ENCODE results near the gene GAB1. TPM values are rescaled to one million over a fixed set of nuclear protein-coding genes. Genes with fewer than 3 reads are reported as not detected.

The GAB1 gene
- total RNA-seq, 1 experiment from 2014 or later = 3.8 TPM

DNA sequence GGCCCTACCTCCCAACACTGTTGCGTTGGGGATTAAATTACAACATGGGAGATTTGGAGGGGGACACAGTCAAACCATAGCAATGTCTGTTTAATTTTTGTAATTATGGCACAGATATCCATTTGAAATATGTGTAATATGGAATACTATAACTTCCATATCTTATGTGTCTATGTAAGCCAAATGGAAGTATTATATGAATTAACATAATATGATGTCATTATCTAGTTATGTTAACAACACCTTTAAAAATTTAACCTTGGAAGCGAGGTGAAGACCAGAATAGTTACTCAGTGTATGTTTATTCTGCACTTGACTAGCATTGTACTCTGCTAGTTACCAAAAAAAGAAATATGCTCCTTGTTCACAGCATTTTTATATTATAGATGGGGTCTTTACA, 181.1 kb downstream of the GAB1 start:
- no TSS peak for BruUV-seq (replicated peaks)

More for the DNA sequence above, 181.1 kb downstream of the GAB1 start:
- no peak overlapping the region for H3K4me2 ChIP-seq (ENCODE audit: low read length)
- no peaks in the 10 kb centered on the region for H3K9me2 ChIP-seq (ENCODE audit: insufficient read depth)
- H3K27me3 ChIP-seq (ENCODE audit: insufficient read depth, low read length) = no peaks in the 10 kb centered on the region
- ATAC-seq (no peak), DNase-seq (ENCODE audit: low read depth, low spot score) (no peak)
- no peak overlapping the region for H3K27ac ChIP-seq (ENCODE audit: low read depth, low read length)
- H3K4me3 ChIP-seq (replicated peaks in 1 of 2; ENCODE audit: low read depth in 1 of 2, low read length in 2 of 2) = no peak overlapping the region
- H3K36me3 ChIP-seq (ENCODE audit: control insufficient read depth in 1 of 2, insufficient read depth in 2 of 2, low read length in 2 of 2) = peaks cover 40 to 46% of the 10 kb centered on the region in 2 experiments
- H2AFZ ChIP-seq (ENCODE audit: low read depth, low read length, poor library complexity, severe bottlenecking) = no peak overlapping the region
- peaks cover 18% of the 10 kb centered on the region; the same call in 1 of the 2 replicates for H4K20me1 ChIP-seq (ENCODE audit: insufficient read depth)
- H3K79me2 ChIP-seq (ENCODE audit: insufficient read depth, low read length) = peaks cover 92% of the 10 kb centered on the region
- peaks cover 3 to 9% of the 10 kb centered on the region in 2 experiments; a peak in 3 of 4 replicates for H3K4me1 ChIP-seq (ENCODE audit: control insufficient read depth in 1 of 2, insufficient read depth in 2 of 2, low read length in 2 of 2)
- POLR2A ChIA-PET = no interaction called here
- CTCF ChIA-PET = no interaction called here
- H3K9me3 ChIP-seq (ENCODE audit: control insufficient read depth in 1 of 2, insufficient read depth in 1 of 2, low read depth in 1 of 2, low read length in 2 of 2) = no peaks in the 10 kb centered on the region
- TF ChIP-seq JUND (IDR thresholded peaks at IDR 0.05) = no peak
- TF ChIP-seq SRF (IDR thresholded peaks at IDR 0.05; ENCODE audit: low read depth) = no peak
- intact Hi-C loops (cut with micrococcal nuclease) = no loop called here
- RAD21 ChIA-PET (ENCODE audit: low non-redundant PET in 1 of 2, low total read pairs in 2 of 2, uncharacterized antibody in 2 of 2, unreplicated experiment in 2 of 2) = no interaction called here
- H3K9ac ChIP-seq (ENCODE audit: low read length) = no peak overlapping the region

Small RNA genes lying within 50 kb of the gene (microRNA-seq; reads per million reads assigned to microRNA genes)
- gene MIR3139 (ENCODE audit: borderline number of aligned reads) = not detected

Other genes with a start within 250 kb of the GAB1 start
- gene USP38, start 152.0 kb upstream of the GAB1 start, total RNA-seq (2021; ENCODE audit: unreplicated experiment) = 18.6 TPM
- gene SMARCA5, start 176.8 kb downstream of the GAB1 start, total RNA-seq (2021; ENCODE audit: unreplicated experiment) = 61.2 TPM

Data from HCT116 (cell line).